Measurements from ENCODE around the gene MCTP1.

GRCh38 chr5:94658272-94658671 lies 626.6 kb downstream of the MCTP1 start:
- TF ChIP-seq EZH2 (IDR thresholded peaks at IDR 0.05; ENCODE audit: insufficient read depth, poor library complexity, severe bottlenecking) (no peak), EZH2phosphoT487 (IDR thresholded peaks at IDR 0.05; ENCODE audit: insufficient read depth, low read depth) (no peak)

All from GM23248 (cell line).